ENCODE data around the gene IL3.

IL3 gene

DNA sequence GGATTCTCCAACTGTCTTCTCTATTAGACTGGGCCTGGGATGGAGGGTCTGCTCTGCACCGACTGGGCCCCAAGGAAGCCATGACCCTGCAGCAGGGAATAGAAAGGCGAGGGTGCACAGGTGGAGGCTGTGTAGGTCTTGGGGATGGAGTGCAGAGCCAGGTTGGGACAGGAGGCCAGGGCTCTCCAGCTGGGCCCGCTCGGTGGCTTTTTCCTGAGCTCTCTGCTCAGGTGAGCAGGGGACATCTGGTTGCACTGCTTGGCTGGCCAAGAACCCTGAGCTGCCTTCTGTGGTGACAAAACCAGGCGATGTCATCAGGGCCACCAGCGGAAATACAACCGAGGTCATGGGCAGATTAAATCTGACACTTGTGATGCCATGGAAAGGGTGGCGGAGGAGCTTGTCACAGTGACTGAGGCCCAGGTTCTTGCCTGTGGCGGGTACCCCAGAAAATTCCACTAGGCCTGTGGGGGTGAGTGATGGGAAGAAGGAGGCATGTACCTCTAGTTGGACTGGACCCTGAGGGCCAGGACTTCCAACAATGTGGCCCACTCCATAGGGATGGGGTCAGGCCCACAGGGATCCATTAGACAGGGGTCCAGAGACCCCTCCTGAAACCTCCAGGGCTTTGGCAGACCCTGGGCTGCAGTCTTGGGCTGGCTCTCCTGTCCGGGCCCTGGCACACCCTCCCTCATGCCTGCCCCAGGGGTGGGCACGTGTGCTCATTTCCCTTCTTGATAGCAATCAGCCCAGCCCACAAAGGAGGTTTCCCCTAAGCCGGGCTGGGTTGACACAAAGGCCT lies 4.4 kb upstream of the IL3 start:
- in situ Hi-C loops (cut with HindIII; ENCODE audit: low sequenced_read_pairs): no loop called here
- TF ChIP-seq, protein P1, sequence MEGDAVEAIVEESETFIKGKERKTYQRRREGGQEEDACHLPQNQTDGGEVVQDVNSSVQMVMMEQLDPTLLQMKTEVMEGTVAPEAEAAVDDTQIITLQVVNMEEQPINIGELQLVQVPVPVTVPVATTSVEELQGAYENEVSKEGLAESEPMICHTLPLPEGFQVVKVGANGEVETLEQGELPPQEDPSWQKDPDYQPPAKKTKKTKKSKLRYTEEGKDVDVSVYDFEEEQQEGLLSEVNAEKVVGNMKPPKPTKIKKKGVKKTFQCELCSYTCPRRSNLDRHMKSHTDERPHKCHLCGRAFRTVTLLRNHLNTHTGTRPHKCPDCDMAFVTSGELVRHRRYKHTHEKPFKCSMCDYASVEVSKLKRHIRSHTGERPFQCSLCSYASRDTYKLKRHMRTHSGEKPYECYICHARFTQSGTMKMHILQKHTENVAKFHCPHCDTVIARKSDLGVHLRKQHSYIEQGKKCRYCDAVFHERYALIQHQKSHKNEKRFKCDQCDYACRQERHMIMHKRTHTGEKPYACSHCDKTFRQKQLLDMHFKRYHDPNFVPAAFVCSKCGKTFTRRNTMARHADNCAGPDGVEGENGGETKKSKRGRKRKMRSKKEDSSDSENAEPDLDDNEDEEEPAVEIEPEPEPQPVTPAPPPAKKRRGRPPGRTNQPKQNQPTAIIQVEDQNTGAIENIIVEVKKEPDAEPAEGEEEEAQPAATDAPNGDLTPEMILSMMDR (IDR thresholded peaks at IDR 0.05; ENCODE audit: low read depth, low read length, missing control alignments): no peak
- no peak for DNase-seq (ENCODE audit: low read depth)
- no peak overlapping the region for H3K4me3 ChIP-seq (ENCODE audit: low read depth, low read length)

DNA sequence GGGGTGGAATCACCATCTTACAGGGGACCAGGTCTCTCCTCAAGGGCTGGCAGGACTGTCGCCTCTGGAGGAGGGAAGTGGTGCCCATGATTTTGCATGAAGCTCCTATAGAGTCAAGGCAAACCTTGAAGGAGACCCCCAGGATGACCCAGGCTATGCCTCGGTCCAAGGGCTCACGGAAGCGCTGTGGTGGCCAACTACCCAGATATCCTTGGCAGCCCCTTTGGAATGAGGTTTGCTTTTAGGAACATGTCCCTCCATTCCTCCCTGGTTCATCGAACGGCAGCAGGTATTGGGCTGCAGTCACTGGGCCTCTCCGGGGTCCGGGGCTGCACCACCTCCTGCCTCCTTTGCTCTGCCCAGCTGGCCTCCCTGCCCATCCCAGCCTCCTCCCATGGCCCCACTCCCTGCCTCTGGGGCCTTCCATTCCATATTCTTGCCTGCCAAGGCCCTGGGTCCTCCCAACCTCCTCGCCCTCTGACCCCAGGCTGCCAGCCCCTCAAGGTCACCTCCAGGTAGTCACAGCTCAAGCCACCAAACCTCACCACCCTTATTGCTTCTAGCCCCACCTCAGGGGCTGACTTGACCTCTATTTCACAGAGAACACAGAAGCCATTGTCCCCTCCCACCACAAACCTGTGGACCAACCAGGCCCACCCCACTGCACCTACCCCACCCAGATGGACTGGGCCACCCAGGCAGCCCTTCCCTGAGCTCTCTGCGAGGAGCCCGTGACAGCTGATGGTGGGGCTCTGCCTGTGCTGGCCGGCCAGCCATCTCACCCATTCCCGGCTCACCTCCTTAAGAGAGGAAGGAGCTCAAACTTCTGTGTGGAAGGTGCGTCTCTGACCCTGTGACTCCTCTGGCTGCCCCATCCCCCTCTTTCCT lies 3.6 kb upstream of the IL3 start:
- H3K4me3 ChIP-seq (ENCODE audit: low read depth, low read length): no peak overlapping the region
- in situ Hi-C loops (cut with HindIII; ENCODE audit: low sequenced_read_pairs): no loop called here
- TF ChIP-seq, protein P1 (IDR thresholded peaks at IDR 0.05; ENCODE audit: low read depth, low read length, missing control alignments): no peak
- DNase-seq (ENCODE audit: low read depth): no peak

DNA sequence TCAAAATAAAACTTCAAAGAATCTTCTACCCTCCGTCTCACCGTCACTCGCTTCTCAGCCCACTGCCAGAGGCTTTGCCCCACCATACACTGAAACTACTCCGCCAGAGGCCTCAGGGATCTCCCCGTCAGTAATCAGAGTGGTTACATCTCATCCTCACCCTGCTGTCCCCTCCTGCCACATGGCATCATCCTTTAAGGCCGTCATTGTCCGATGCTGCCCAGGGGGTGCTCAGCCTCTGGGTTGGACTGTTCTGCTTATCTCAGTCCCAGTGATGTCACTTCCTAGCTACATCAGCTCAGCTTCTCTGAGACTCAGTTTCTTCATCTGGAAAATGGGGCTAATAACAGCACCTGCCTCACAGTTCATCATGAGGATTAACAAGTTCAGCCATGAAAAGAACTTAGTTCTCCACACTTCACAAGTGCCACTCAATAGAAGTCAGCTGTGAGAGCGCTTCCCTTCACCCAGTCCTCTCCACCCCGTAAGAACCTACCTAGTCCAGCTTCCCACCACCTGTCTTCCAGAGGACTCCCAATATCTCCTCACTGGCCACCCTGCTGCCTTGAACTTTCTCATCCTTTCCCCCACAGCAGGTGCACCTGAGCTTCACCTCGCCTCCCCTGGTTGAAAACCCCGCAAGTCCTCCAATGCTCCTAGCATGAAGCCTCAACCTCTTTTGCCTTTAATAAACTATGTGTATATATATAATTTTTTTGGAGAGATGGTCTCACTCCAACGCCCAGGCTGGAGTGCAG lies 2.8 kb upstream of the IL3 start:
- DNase-seq (ENCODE audit: low read depth): no peak
- in situ Hi-C loops (cut with HindIII; ENCODE audit: low sequenced_read_pairs): no loop called here
- TF ChIP-seq, protein P1 (IDR thresholded peaks at IDR 0.05; ENCODE audit: low read depth, low read length, missing control alignments): no peak
- no peak overlapping the region for H3K4me3 ChIP-seq (ENCODE audit: low read depth, low read length)

DNA sequence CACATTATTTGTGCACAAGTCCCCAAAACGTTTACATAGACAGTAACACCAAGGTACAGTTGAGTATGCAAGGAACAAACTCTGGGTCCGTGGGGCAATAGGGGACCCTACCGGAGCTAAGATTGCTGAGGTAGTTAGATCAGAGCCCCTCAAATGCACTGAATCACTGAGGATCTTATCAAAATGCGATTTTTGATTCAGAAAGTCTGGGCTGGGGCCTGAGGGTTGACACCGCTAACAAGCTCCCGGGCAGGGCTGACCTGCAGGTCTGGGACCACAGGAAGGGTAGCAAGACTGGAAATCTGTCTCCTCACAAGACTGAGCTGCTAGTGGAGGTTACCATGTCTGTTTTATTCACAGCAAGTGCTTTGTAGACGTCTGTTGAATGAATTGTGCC lies 1.8 kb upstream of the IL3 start:
- H3K4me3 ChIP-seq (ENCODE audit: low read depth, low read length): no peak overlapping the region
- in situ Hi-C loops (cut with HindIII; ENCODE audit: low sequenced_read_pairs): no loop called here
- no peak for DNase-seq (ENCODE audit: low read depth)
- TF ChIP-seq, protein P1 (IDR thresholded peaks at IDR 0.05; ENCODE audit: low read depth, low read length, missing control alignments): no peak

DNA sequence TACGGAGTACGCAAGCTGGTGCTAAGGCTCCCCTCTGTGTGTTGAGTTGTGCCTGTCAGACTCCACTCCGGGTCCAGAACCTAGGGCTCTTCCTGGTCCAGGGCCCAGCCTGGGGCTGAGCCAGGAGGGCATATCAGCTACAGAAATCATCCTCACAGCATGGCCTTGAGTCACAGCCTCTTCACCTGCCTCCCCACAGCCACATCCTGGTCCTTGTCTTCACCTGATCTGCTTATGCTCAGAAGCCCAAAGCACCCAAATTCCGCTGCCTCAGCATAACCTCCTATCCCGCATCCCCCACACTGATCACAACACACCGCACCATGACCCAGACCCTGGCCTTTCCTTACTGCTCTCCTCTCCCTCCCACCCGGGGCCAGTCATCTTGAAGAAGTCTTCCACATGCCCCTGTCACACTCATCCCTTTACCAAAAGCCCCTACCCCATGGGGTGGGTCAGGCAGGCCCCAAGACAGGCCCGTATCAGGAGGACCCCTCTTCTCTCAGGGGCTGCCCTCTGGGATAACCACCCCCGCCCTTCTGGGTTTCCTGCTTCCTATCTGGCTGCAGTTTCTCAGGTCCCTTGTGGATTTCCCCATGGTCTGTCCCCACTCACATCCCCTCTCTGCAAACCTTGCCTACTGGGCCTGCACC lies 1.3 kb upstream of the IL3 start:
- in situ Hi-C loops (cut with HindIII; ENCODE audit: low sequenced_read_pairs): no loop called here
- TF ChIP-seq, protein P1 (IDR thresholded peaks at IDR 0.05; ENCODE audit: low read depth, low read length, missing control alignments): no peak
- DNase-seq (ENCODE audit: low read depth): no peak
- no peak overlapping the region for H3K4me3 ChIP-seq (ENCODE audit: low read depth, low read length)
